Central memory CD8-positive, alpha-beta T cell (primary cell): ENCODE measurements around the gene GOLGA8M.
"Not testable (repeated sequence)": the region's sequence is repeated elsewhere in the genome, so short reads cannot be mapped to it uniquely, and the experiment has no call there.

ENCODE experiments used
- ATAC-seq: fragments of 150-1000 bp; cut with Tn5 transposase; replicated peaks from 2 replicates; pipeline ENCODE4 v1.10.0; 2022; ENCODE audit warnings: mild to moderate bottlenecking, moderate FRiP score, moderate number of reproducible peaks; ENCODE audit not compliant: poor library complexity, severe bottlenecking; ENCODE audit errors: extremely low read depth
- DNase-seq, 2 donors: peaks; one replicate each; pipeline ENCODE4 v3.0.0; 2021; ENCODE audit warnings: low spot score in 2 of 2
- H3K27ac Mint-ChIP-seq: one replicate; pipeline ENCODE4 v1.8.0; 2022; ENCODE audit warnings: low read depth, mild to moderate bottlenecking, moderate library complexity, mixed read lengths
- H3K27me3 Mint-ChIP-seq: one replicate; pipeline ENCODE4 v1.8.0; 2022; ENCODE audit warnings: mixed read lengths
- H3K36me3 Mint-ChIP-seq: one replicate; pipeline ENCODE4 v1.8.0; 2022; ENCODE audit warnings: mild to moderate bottlenecking, moderate library complexity, mixed read lengths; ENCODE audit not compliant: insufficient read depth
- H3K4me1 Mint-ChIP-seq: one replicate; pipeline ENCODE4 v1.8.0; 2022; ENCODE audit warnings: mixed read lengths
- H3K4me3 Mint-ChIP-seq: one replicate; pipeline ENCODE4 v1.8.0; 2022; ENCODE audit warnings: mild to moderate bottlenecking, moderate library complexity, mixed read lengths
- H3K9me3 Mint-ChIP-seq: one replicate; pipeline ENCODE4 v1.8.0; 2022; ENCODE audit warnings: mixed read lengths

The GOLGA8M gene

GRCh38 chr15:28703927-28704326 is 8.3 kb downstream of the GOLGA8M start:
- DNase-seq, H3K27me3 Mint-ChIP-seq, H3K4me1 Mint-ChIP-seq, ATAC-seq, H3K4me3 Mint-ChIP-seq, H3K27ac Mint-ChIP-seq, H3K9me3 Mint-ChIP-seq, H3K36me3 Mint-ChIP-seq: not testable (repeated sequence)

GRCh38 chr15:28702427-28702826 is 9.8 kb downstream of the GOLGA8M start:
- H3K4me1 Mint-ChIP-seq, H3K4me3 Mint-ChIP-seq, ATAC-seq, H3K27me3 Mint-ChIP-seq, H3K27ac Mint-ChIP-seq, H3K36me3 Mint-ChIP-seq, H3K9me3 Mint-ChIP-seq, DNase-seq: not testable (repeated sequence)

GRCh38 chr15:28694006-28694751 is 18.0 kb downstream of the GOLGA8M start:
- not testable (repeated sequence) for H3K9me3 Mint-ChIP-seq, ATAC-seq, H3K27ac Mint-ChIP-seq

GRCh38 chr15:28693021-28693420 is 19.2 kb downstream of the GOLGA8M start:
- DNase-seq, H3K27ac Mint-ChIP-seq, ATAC-seq, H3K27me3 Mint-ChIP-seq, H3K4me3 Mint-ChIP-seq, H3K36me3 Mint-ChIP-seq, H3K9me3 Mint-ChIP-seq, H3K4me1 Mint-ChIP-seq: not testable (repeated sequence)

More at GRCh38 chr15:28694006-28694751, 18.0 kb downstream of the GOLGA8M start:
- not testable (repeated sequence) for H3K27me3 Mint-ChIP-seq, DNase-seq, H3K36me3 Mint-ChIP-seq, H3K4me1 Mint-ChIP-seq, H3K4me3 Mint-ChIP-seq

GRCh38 chr15:28673533-28673932 is 38.7 kb downstream of the GOLGA8M start:
- not testable (repeated sequence) for H3K36me3 Mint-ChIP-seq, H3K4me3 Mint-ChIP-seq, H3K4me1 Mint-ChIP-seq, H3K9me3 Mint-ChIP-seq, DNase-seq, H3K27ac Mint-ChIP-seq, ATAC-seq, H3K27me3 Mint-ChIP-seq

GRCh38 chr15:28672122-28672521 is 40.1 kb downstream of the GOLGA8M start:
- not testable (repeated sequence) for DNase-seq, H3K36me3 Mint-ChIP-seq, ATAC-seq, H3K27ac Mint-ChIP-seq, H3K27me3 Mint-ChIP-seq, H3K4me1 Mint-ChIP-seq, H3K4me3 Mint-ChIP-seq, H3K9me3 Mint-ChIP-seq

- not testable (repeated sequence) for ATAC-seq, H3K4me1 Mint-ChIP-seq, H3K36me3 Mint-ChIP-seq, H3K27me3 Mint-ChIP-seq, DNase-seq, H3K27ac Mint-ChIP-seq, H3K4me3 Mint-ChIP-seq, H3K9me3 Mint-ChIP-seq
Measured at GRCh38 chr15:28666402-28666801, 45.8 kb downstream of the GOLGA8M start.

GRCh38 chr15:28664575-28664974 is 47.6 kb downstream of the GOLGA8M start:
- ATAC-seq, H3K27me3 Mint-ChIP-seq, H3K4me1 Mint-ChIP-seq, H3K4me3 Mint-ChIP-seq, DNase-seq, H3K36me3 Mint-ChIP-seq, H3K9me3 Mint-ChIP-seq, H3K27ac Mint-ChIP-seq: not testable (repeated sequence)

GRCh38 chr15:28663717-28664116 is 48.5 kb downstream of the GOLGA8M start:
- H3K27me3 Mint-ChIP-seq, H3K4me3 Mint-ChIP-seq, H3K4me1 Mint-ChIP-seq, H3K27ac Mint-ChIP-seq, ATAC-seq, H3K36me3 Mint-ChIP-seq, H3K9me3 Mint-ChIP-seq, DNase-seq: not testable (repeated sequence)

GRCh38 chr15:28660750-28661149 is 51.5 kb downstream of the GOLGA8M start:
- H3K36me3 Mint-ChIP-seq, H3K27ac Mint-ChIP-seq, H3K4me1 Mint-ChIP-seq, ATAC-seq, H3K27me3 Mint-ChIP-seq, H3K4me3 Mint-ChIP-seq, DNase-seq, H3K9me3 Mint-ChIP-seq: not testable (repeated sequence)

- H3K9me3 Mint-ChIP-seq, H3K27ac Mint-ChIP-seq, ATAC-seq, H3K4me1 Mint-ChIP-seq, H3K36me3 Mint-ChIP-seq, H3K27me3 Mint-ChIP-seq, DNase-seq, H3K4me3 Mint-ChIP-seq: not testable (repeated sequence)
Measured at GRCh38 chr15:28656018-28656360, 56.2 kb downstream of the GOLGA8M start.

GRCh38 chr15:28655329-28656017 is 56.7 kb downstream of the GOLGA8M start:
- not testable (repeated sequence) for H3K9me3 Mint-ChIP-seq, H3K4me3 Mint-ChIP-seq, H3K27ac Mint-ChIP-seq, H3K27me3 Mint-ChIP-seq, ATAC-seq, H3K36me3 Mint-ChIP-seq, H3K4me1 Mint-ChIP-seq, DNase-seq

GRCh38 chr15:28654194-28654593 is 58.0 kb downstream of the GOLGA8M start:
- H3K9me3 Mint-ChIP-seq, H3K4me3 Mint-ChIP-seq, H3K27me3 Mint-ChIP-seq, H3K4me1 Mint-ChIP-seq, ATAC-seq, DNase-seq, H3K27ac Mint-ChIP-seq, H3K36me3 Mint-ChIP-seq: not testable (repeated sequence)
